ENCODE measurements around the gene UCP2. TPM values are rescaled to one million over a fixed set of nuclear protein-coding genes. Genes with fewer than 3 reads are reported as not detected.

The UCP2 gene
- total RNA-seq, 2 experiments from 2014 or later, result 467 to 468 TPM

DNA sequence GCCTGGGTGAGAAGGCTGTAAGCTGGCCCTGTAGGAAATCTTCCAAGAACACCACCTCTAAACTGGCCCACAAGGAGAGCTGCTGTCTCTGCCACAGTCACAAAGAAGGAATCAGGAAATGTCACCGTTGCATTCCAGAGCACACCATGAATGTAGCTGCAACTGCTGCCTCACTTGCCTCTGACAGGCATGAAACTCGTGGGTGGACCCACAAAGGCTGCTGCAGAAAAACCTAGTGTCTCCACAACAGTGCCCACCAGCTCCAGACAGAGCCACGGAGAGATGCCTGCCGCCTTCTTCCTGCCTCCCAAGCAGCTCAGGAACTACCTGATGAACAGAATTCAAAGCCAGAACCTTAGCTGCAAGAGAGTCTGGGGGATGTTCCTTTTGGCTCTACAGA, 21.3 kb downstream of the UCP2 start:
- Histone ChIP-seq H3K27ac (ENCODE audit: low read depth in 1 of 2, low read length in 2 of 2) (no peak overlapping the region), H3K9me3 (ENCODE audit: control insufficient read depth in 1 of 2, insufficient read depth in 1 of 2, low read length in 2 of 2) (no peaks in the 10 kb centered on the region), H3K4me3 (ENCODE audit: low read length) (no peak overlapping the region), H3K36me3 (ENCODE audit: insufficient read depth, low read length) (no peaks in the 10 kb centered on the region), H3K4me1 (ENCODE audit: insufficient read depth, low read length) (peaks cover 27% of the 10 kb centered on the region), H3K27me3 (ENCODE audit: control insufficient read depth in 1 of 2, insufficient read depth in 2 of 2, low read length in 2 of 2) (no peaks in the 10 kb centered on the region)
- Mint-ChIP-seq H3K4me1 (ENCODE audit: low read depth) (peaks cover 26% of the 10 kb centered on the region), H3K27me3 (peaks cover 9% of the 10 kb centered on the region), H3K27ac (no peak overlapping the region), H3K36me3 (ENCODE audit: low read depth) (no peaks in the 10 kb centered on the region), H3K4me3 (no peak overlapping the region), H3K9me3 (no peaks in the 10 kb centered on the region)
- intact Hi-C loops (cut with DNase I, micrococcal nuclease), result loop anchor here in 1 of 2 experiments (5.0 to 10.0 kb wide), 2 partner anchors 211 to 363 kb away; partner anchors contain the start of genes C2CD3 and PPME1
- TF ChIP-seq, protein P1, sequence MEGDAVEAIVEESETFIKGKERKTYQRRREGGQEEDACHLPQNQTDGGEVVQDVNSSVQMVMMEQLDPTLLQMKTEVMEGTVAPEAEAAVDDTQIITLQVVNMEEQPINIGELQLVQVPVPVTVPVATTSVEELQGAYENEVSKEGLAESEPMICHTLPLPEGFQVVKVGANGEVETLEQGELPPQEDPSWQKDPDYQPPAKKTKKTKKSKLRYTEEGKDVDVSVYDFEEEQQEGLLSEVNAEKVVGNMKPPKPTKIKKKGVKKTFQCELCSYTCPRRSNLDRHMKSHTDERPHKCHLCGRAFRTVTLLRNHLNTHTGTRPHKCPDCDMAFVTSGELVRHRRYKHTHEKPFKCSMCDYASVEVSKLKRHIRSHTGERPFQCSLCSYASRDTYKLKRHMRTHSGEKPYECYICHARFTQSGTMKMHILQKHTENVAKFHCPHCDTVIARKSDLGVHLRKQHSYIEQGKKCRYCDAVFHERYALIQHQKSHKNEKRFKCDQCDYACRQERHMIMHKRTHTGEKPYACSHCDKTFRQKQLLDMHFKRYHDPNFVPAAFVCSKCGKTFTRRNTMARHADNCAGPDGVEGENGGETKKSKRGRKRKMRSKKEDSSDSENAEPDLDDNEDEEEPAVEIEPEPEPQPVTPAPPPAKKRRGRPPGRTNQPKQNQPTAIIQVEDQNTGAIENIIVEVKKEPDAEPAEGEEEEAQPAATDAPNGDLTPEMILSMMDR (IDR thresholded peaks at IDR 0.05), result no peak
- no peak for DNase-seq
- ChIA-PET POLR2A (no interaction called here), CTCF (no interaction called here)
- no peak for ATAC-seq (ENCODE audit: poor library complexity)

DNA sequence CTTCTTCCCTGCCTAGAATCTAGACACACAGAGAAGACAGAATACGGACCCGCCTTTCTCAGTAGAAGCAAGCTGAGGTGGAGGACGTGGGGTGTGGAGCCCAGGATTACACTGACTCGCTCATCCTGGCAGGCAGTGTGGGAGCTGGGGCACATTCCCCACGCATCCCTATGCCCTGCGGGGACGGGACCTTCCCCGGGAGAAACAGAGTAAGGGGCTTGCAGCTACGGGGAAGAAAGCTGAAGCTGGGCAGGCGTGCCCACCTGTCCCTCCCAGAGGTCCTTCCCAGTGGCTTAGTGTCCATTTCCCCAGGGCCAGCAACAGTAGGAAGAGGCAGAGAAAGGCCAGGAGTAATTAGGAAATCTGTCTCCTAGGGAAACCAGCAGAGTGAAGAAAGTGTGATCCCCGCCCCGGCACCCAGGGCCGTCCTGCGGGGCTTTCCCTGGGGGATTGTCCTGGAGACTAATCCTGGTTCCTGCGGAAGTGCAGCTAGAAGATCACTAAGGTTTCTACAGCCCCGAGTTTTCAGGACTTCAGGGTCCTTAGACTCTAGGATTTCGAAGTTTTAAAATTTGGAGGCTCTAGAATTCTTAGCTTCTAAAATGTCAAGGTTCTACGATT, 24.0 kb downstream of the UCP2 start:
- no peaks in the 10 kb centered on the region for H3K36me3 Mint-ChIP-seq (ENCODE audit: low read depth)
- H3K27ac Mint-ChIP-seq, result no peak overlapping the region
- intact Hi-C loops (cut with DNase I, micrococcal nuclease), result no loop called here
- Histone ChIP-seq H3K4me3 (ENCODE audit: low read length) (no peak overlapping the region), H3K36me3 (ENCODE audit: insufficient read depth, low read length) (no peaks in the 10 kb centered on the region), H3K27ac (ENCODE audit: low read depth in 1 of 2, low read length in 2 of 2) (no peak overlapping the region), H3K27me3 (ENCODE audit: control insufficient read depth in 1 of 2, insufficient read depth in 2 of 2, low read length in 2 of 2) (no peaks in the 10 kb centered on the region), H3K4me1 (ENCODE audit: insufficient read depth, low read length) (peaks cover 3% of the 10 kb centered on the region), H3K9me3 (ENCODE audit: control insufficient read depth in 1 of 2, insufficient read depth in 1 of 2, low read length in 2 of 2) (no peaks in the 10 kb centered on the region)
- peaks cover 5% of the 10 kb centered on the region for H3K4me1 Mint-ChIP-seq (ENCODE audit: low read depth)
- DNase-seq, result no peak
- ATAC-seq (ENCODE audit: poor library complexity), result no peak
- H3K4me3 Mint-ChIP-seq, result no peak overlapping the region
- no peaks in the 10 kb centered on the region for H3K9me3 Mint-ChIP-seq
- CTCF ChIA-PET, result no interaction called here
- H3K27me3 Mint-ChIP-seq, result peaks cover 15% of the 10 kb centered on the region
- TF ChIP-seq, protein P1 (IDR thresholded peaks at IDR 0.05), result no peak
- POLR2A ChIA-PET, result interaction anchor here (0.6 to 1.1 kb wide), 2 partner anchors 8 to 1412 kb away, joined by 3 to 5 read pairs; no protein-coding TSS in a partner anchor

- H3K36me3 Mint-ChIP-seq (ENCODE audit: low read depth), result no peaks in the 10 kb centered on the region
- Histone ChIP-seq H3K4me1 (ENCODE audit: insufficient read depth, low read length) (peaks cover 3% of the 10 kb centered on the region), H3K9me3 (ENCODE audit: control insufficient read depth in 1 of 2, insufficient read depth in 1 of 2, low read length in 2 of 2) (no peaks in the 10 kb centered on the region), H3K36me3 (ENCODE audit: insufficient read depth, low read length) (no peaks in the 10 kb centered on the region), H3K27ac (ENCODE audit: low read depth in 1 of 2, low read length in 2 of 2) (no peak overlapping the region), H3K27me3 (ENCODE audit: control insufficient read depth in 1 of 2, insufficient read depth in 2 of 2, low read length in 2 of 2) (no peaks in the 10 kb centered on the region), H3K4me3 (ENCODE audit: low read length) (no peak overlapping the region)
- H3K27ac Mint-ChIP-seq, result no peak overlapping the region
- DNase-seq (no peak), ATAC-seq (ENCODE audit: poor library complexity) (no peak)
- ChIA-PET CTCF (interaction anchor here (1.0 kb wide), 1 partner anchor 95 kb away, joined by 3 read pairs; no protein-coding TSS in a partner anchor), POLR2A (interaction anchor here (1.1 kb wide), 1 partner anchor 9 kb away, joined by 5 read pairs; no protein-coding TSS in a partner anchor)
- no peak overlapping the region for H3K4me3 Mint-ChIP-seq
- intact Hi-C loops (cut with DNase I, micrococcal nuclease), result no loop called here
- H3K4me1 Mint-ChIP-seq (ENCODE audit: low read depth), result peaks cover 5% of the 10 kb centered on the region
- no peaks in the 10 kb centered on the region for H3K9me3 Mint-ChIP-seq
- TF ChIP-seq, protein P1 (IDR thresholded peaks at IDR 0.05), result no peak
- peaks cover 15% of the 10 kb centered on the region for H3K27me3 Mint-ChIP-seq
These were observed 24.8 kb downstream of the UCP2 start for GRCh38 chr11:73957654-73958361.

All from CD4-positive, alpha-beta T cell (primary cell).